ENCODE data around the gene BARHL2. TPM values are rescaled to one million over a fixed set of nuclear protein-coding genes. Genes with fewer than 3 reads are reported as not detected.

The BARHL2 gene
- total and polyA plus RNA-seq, 2 of the 4 experiments (the other 2 are of a cell fraction) = not detected

- H3K27ac ChIP-seq (ENCODE audit: insufficient read depth, low read length) = no peak overlapping the region
- intact Hi-C loops (cut with micrococcal nuclease) (loop anchor here (5.0 to 10.0 kb wide), 2 partner anchors 127 to 550 kb away; no protein-coding TSS in a partner anchor), in situ Hi-C loops (cut with MboI; ENCODE audit: low sequenced_read_pairs) (loop anchor here (10.0 kb wide), 2 partner anchors 240 to 440 kb away; no protein-coding TSS in a partner anchor), dilution Hi-C loops (cut with HindIII; ENCODE audit: low sequenced_read_pairs, unreplicated experiment) (no loop called here)
- H4K8ac ChIP-seq (ENCODE audit: low read depth in 2 of 2, low read length in 2 of 2) = no peak overlapping the region
- H3K56ac ChIP-seq (ENCODE audit: extremely low read depth, insufficient read depth, low read length) = no peak overlapping the region
- H3K4me3 ChIP-seq (ENCODE audit: insufficient read depth, low read depth, low read length) = peak overlapping the region; percentile 15; the same call in 1 of the 2 replicates
- DNase-seq (no peak), ATAC-seq (ENCODE audit: low read depth) (no peak)
- H2AFZ ChIP-seq (replicated peaks; ENCODE audit: low read length, poor library complexity) = peak overlapping the region; percentile 13
- H3K4me2 ChIP-seq (ENCODE audit: low read depth, low read length) = peak overlapping the region; percentile 72
- 0 out of 2 replicates have a peak, but pooled peaks cover 1% of the 10 kb centered on the region for H3K4me1 ChIP-seq (ENCODE audit: control insufficient read depth, insufficient read depth, low read length)
- H2BK5ac ChIP-seq (ENCODE audit: low read depth, low read length, poor library complexity, severe bottlenecking) = no peak overlapping the region
- H3K9me3 ChIP-seq (ENCODE audit: control insufficient read depth, insufficient read depth, low read length) = peaks cover 12% of the 10 kb centered on the region; the same call in 1 of the 2 replicates
- H3K23ac ChIP-seq (ENCODE audit: low read depth, low read length) = no peak overlapping the region
- no peak overlapping the region for H2AK9ac ChIP-seq (replicated peaks; ENCODE audit: low read depth, low read length, poor library complexity)
- no peak overlapping the region for H4K91ac ChIP-seq (ENCODE audit: insufficient read depth, low read depth, low read length)
- H2BK15ac ChIP-seq (ENCODE audit: low read depth, low read length) = no peak overlapping the region
- H2AK5ac ChIP-seq (ENCODE audit: low read depth, low read length) = no peak overlapping the region
- H4K20me1 ChIP-seq (ENCODE audit: insufficient read depth, low read length) = no peaks in the 10 kb centered on the region
- H3K9ac ChIP-seq (ENCODE audit: low read depth, low read length) = no peak overlapping the region
- 0% methylated on average over 7 of the region's 52 CpGs; no CpG with 5 or more reads in 1 of the 2 experiments for WGBS, 2 experiments (ENCODE audit: extremely low coverage in 2 of 2, insufficient read length in 1 of 2)
- H3K36me3 ChIP-seq (ENCODE audit: control insufficient read depth, insufficient read depth, low read length) = no peaks in the 10 kb centered on the region
- H3K79me1 ChIP-seq (ENCODE audit: low read depth in 1 of 2, low read length in 2 of 2) = no peaks in the 10 kb centered on the region
- no peak overlapping the region for H3K4ac ChIP-seq (ENCODE audit: low read depth, low read length)
- H3K9me1 ChIP-seq (ENCODE audit: insufficient read depth, low read length) = no peaks in the 10 kb centered on the region
- no peak overlapping the region for H3K18ac ChIP-seq (ENCODE audit: low read depth, low read length)
- CTCF ChIA-PET = no interaction called here
- no TSS peak for BruUV-seq (replicated peaks)
- POLR2A ChIA-PET (ENCODE audit: unreplicated experiment) = no interaction called here
- no peak overlapping the region for H2BK20ac ChIP-seq (ENCODE audit: low read depth, low read length)
- no peak overlapping the region for H3K14ac ChIP-seq (replicated peaks; ENCODE audit: low read depth, low read length)
- H3K27me3 ChIP-seq (ENCODE audit: control insufficient read depth, insufficient read depth, low read length) = peaks cover 84% of the 10 kb centered on the region
- H4K5ac ChIP-seq (ENCODE audit: low read depth, low read length) = no peak overlapping the region
- no peak overlapping the region for H2BK120ac ChIP-seq (ENCODE audit: low read depth, low read length)
- TF ChIP-seq CEBPB (IDR thresholded peaks at IDR 0.05; ENCODE audit: low read depth, low read length) = no peak
- no peak for TF ChIP-seq MAZ (IDR thresholded peaks at IDR 0.05; ENCODE audit: borderline replicate concordance, low read depth, low read length)
- TF ChIP-seq CTCF (conservative IDR thresholded peaks at IDR 0.05; ENCODE audit: low read depth, low read length) = no peak
- TF ChIP-seq MXI1 (IDR thresholded peaks at IDR 0.05; ENCODE audit: borderline replicate concordance, low read depth, low read length) = no peak
- TF ChIP-seq NFE2L2 (IDR thresholded peaks at IDR 0.05; ENCODE audit: low read depth, low read length) = no peak
- TF ChIP-seq POLR2A (IDR thresholded peaks at IDR 0.05; ENCODE audit: low read depth, low read length) = no peak
- TF ChIP-seq USF2 (IDR thresholded peaks at IDR 0.05; ENCODE audit: low read depth, low read length) = no peak
- TF ChIP-seq RFX5 (IDR thresholded peaks at IDR 0.05; ENCODE audit: low read depth, low read length) = no peak
- TF ChIP-seq FOS (IDR thresholded peaks at IDR 0.05; ENCODE audit: low read depth, low read length) = no peak
- TF ChIP-seq ELK1 (IDR thresholded peaks at IDR 0.05; ENCODE audit: borderline replicate concordance, low read depth, low read length) = no peak
- no peak for TF ChIP-seq CHD1 (IDR thresholded peaks at IDR 0.05; ENCODE audit: low read depth, low read length)
- TF ChIP-seq BHLHE40 (IDR thresholded peaks at IDR 0.05; ENCODE audit: low read depth, low read length) = no peak
- no peak for TF ChIP-seq SMC3 (IDR thresholded peaks at IDR 0.05; ENCODE audit: low read depth, low read length)
- TF ChIP-seq RAD21 (IDR thresholded peaks at IDR 0.05; ENCODE audit: low read length) = no peak
- no peak for TF ChIP-seq MAFK (IDR thresholded peaks at IDR 0.05; ENCODE audit: low read depth, low read length)
Observed at GRCh38 chr1:90724926-90725656, 8.0 kb upstream of the BARHL2 start.

Data from IMR-90 (cell line).